GM21367 (cell line): Measurements from ENCODE around the gene HYAL1.
A peak's percentile ranks its signal among the peaks of the same experiment; 100 is the strongest.

ENCODE experiments used
- ATAC-seq: cut with Tn5 transposase; IDR thresholded peaks from one replicate; pipeline ENCODE4 v1.9.1; 2021; ENCODE audit not compliant: unreplicated experiment

HYAL1 gene

DNA sequence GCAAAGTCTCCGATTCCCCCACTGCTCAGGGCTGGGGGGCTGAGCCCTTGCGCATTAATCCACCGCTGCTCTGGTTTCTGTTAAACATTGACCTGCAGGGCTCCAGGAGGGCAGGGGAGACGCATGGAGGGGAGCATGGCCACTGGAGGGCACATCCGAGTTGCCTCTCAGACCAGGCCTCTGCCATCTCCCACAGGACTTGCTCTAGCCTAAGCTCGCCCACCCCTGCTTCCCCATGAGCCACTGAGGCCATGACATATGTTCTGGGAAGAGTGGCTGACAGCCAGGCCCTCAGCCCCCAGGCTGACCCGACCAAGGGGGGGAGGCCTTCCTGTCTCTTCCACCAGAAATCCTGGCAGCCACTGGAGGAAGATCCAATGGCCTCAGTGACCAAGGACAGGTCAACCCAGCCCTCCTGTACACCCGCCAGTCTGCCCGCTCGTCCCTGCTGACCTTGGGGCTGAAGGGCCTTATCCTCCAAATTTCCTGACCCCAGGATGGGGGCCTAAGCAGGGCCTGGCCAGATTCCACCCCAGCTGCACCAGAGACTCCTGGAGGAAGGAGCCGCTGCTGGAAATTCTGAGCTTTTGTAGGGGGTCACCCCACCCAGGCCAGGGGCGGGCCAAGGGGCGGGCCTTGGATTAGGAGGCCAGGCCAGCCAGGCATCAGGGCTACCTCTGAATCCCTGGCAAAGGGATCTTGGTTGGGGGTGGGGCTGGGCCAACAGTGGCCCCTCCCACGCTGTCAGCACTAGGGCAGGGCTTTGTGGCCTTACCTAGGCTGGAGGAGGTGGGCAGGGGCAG, at the start of gene HYAL1:
HYAL1 (minus strand) TSS at position 562 of the 803 bp plus-strand sequence. CDS start 618 bp downstream, outside the sequence.
- ATAC-seq = no peak

DNA sequence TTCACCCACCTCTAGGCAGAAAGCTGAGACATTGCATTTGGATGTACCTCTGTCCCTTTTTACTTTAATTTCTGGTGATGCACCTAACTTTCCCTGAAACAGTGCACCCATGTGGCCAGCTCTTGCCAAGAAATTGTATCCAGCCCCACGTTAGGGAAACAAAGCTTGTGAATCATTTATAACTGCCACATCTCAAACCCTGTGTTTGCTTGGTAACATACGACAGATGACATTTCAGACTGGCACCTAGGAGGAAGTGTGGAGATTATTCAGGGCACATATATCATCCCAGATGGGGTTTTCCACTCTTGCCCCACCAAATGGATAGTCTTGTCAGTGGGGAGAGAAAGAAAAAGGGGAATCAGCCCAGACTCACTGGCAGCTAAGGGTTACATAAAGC, 49.4 kb upstream of the HYAL1 start:
- ATAC-seq = no peak

DNA sequence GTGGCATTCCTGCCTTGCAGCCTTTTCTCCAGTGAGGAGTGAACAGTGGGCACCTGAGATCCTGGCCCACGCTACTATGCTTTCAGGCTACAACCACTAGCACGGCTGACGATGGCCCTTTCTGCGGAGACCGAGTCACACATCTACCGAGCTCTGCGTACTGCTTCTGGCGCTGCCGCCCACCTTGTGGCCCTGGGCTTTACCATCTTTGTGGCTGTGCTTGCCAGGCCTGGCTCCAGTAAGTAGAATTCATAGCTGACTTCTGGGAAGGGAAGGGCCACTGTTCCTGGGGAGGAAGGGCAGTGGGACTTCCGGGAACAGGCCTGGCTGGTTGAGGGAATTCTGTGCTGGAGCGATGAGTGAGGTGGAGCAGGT, 47.9 kb upstream of the HYAL1 start:
- no peak for ATAC-seq

- peak; percentile 57 for ATAC-seq
These were observed 47.4 kb upstream of the HYAL1 start, which contains the start of the genes CYB561D2 and NPRL2 for GRCh38 chr3:50350527-50351322. Gene CYB561D2 (plus strand): TSS chr3:50350862. CDS start chr3:50351434, 572 bp downstream. Gene NPRL2 (minus strand): TSS chr3:50350775. CDS start chr3:50350652, 123 bp downstream.

DNA sequence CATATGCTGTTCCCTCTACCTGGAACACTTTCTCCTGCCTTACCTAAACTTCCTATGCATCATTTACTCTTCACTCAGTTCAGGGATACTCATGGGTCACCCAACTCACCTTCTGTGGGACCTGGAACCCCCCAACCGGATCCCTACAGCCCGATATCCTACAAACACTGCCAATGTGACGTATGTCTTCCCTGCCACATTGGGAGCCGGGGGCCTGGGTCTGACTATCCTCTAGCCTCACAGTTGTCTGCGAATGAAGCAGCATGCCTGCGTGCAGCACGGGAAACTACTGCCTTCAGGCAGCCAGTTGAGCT, 46.8 kb upstream of the HYAL1 start:
- no peak for ATAC-seq

- ATAC-seq = no peak
These were observed 43.9 kb upstream of the HYAL1 start for GRCh38 chr3:50347187-50347813.

GRCh38 chr3:50345586-50346234, 42.3 kb upstream of the HYAL1 start, which contains the start of gene ZMYND10:
Gene ZMYND10 (minus strand): TSS chr3:50345732. CDS start chr3:50345579, 153 bp downstream.
- no peak for ATAC-seq

- ATAC-seq = no peak
These were observed 41.6 kb upstream of the HYAL1 start for GRCh38 chr3:50345008-50345407.

DNA sequence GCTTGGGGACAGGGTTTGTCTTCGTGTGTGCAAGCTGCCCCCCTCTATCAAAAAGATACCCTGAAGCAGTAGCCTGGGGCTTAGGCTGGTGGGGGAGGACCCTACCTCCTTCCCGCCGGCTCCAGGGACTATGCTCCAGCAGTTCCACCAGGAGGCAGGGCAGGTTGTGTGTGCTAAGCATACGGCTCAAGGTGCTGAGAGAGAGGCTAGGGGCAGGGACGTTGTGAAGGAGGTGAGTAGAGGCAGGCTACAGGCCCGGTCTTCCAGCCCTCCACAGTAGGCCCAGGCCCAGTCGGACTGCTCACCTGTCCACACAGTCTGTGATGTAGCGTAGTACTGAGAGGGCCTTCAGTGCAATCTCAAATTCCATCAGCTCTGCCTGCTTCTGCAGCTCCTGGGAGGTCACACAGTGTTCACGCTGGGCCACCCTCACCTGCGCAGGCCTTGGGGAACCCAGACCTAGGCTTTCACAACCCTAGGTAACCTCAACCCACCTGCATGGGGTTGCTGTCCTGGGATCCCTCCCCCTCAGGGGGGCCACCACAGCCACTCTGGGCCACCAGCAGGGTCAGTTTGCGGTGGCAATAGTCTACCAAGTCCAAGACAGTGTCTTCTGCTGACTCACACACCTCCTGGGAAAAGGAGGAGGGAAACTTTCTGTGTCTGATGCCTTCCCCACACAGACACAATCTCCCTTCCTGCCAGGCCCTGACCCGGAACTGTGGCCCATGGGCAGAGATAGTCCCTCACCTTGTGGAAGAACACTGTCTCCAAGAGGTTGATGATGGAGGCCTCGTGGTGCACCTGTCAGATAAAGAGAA, 39.6 kb upstream of the HYAL1 start:
- no peak for ATAC-seq

DNA sequence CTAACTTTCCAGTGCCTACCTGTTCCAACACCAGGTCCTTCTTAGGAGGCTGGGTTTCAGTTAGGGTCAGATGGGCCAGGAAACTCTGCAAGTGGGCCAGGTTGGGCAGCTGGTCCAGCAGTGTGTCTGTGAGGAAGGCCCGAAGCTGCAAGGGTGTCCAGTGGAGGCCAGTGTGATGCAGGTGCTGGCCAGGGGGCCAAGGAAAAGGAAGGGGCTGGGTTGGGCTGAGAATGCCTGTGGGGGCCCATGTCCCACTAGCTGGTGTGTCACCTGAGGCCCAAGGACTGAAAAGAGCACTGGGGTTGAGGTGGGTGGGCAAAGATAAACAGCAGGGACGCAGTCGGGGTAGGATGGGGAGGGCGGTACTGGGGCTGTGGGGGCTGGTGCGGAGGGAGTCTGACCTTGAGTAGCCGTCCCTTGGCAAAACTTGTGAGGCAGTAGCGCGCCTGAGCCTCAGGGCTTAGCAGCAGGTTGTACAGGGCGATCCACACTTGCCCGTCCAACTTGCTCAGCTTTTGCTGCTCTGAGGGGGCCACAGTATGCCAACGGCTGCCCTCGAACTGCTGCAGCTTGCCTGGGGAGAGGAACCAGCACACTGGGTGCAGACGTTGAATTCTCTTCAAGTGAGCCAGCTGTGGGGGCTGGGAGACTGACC, 38.7 kb upstream of the HYAL1 start:
- ATAC-seq = no peak

GRCh38 chr3:50341537-50341936, 38.2 kb upstream of the HYAL1 start:
- no peak for ATAC-seq

DNA sequence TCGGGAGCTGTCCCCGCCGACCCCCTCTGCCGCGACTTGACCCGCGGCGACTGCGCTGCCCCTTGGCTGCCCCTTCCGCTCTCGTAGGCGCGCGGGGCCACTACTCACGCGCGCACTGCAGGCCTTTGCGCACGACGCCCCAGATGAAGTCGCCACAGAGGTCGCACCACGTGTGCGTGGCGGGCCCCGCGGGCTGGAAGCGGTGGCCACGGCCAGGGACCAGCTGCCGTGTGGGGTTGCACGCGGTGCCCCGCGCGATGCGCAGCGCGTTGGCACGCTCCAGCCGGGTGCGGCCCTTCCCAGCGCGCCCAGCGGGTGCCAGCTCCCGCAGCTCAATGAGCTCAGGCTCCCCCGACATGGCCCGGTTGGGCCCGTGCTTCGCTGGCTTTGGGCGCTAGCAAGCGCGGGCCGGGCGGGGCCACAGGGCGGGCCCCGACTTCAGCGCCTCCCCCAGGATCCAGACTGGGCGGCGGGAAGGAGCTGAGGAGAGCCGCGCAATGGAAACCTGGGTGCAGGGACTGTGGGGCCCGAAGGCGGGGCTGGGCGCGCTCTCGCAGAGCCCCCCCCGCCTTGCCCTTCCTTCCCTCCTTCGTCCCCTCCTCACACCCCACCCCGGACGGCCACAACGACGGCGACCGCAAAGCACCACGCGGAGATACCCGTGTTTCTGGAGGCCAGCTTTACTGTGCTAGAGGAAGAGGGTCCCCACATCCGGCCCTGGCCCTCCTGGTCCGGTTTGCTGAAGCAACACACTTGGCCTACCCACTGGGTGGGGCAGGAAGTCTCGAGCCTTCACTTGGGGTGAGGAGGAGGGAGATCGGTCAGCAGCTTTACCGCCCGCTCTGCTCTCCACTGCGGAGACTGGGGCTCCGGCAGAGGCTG, 37.3 kb upstream of the HYAL1 start, which contains the start of gene RASSF1:
RASSF1 (minus strand) TSS at position 389 of the 882 bp plus-strand sequence; CDS start at position 358, 31 bp downstream.
- ATAC-seq = no peak

- no peak for ATAC-seq
These were observed 36.7 kb upstream of the HYAL1 start for GRCh38 chr3:50340147-50340447.

DNA sequence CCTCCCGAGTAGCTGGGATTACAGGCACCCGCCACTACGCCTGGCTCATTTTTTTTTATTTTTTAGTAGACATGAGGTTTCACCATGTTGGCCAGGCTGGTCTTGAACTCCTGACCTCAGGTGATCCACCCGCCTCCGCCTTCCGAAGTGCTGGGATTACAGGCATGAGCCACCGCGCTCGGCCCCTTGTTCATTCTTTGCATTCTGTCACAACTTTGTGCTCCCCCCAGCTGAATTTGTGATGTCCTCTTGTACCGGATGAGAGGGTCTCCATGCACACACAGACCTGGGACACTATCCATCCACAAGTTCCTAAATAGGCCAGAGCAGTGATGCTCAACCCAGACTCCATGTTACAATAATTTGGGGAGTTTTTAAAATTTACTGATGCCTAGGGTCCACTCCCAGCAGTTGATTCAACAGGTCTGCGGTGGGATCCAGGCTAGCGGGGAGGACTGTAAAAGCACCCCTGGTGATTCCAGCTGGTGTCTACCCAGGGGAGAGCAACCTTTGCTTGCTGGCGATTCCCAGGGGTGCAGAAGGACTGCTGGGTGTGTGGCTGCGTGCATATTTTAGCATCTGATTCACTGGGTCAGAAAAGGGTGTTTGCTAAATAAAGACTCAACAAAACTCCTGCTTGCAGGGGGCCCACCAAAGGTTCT, 36.2 kb upstream of the HYAL1 start:
- no peak for ATAC-seq

GRCh38 chr3:50338965-50339364, 35.6 kb upstream of the HYAL1 start:
- no peak for ATAC-seq

- ATAC-seq = peak; percentile 68
These were observed 33.9 kb upstream of the HYAL1 start for GRCh38 chr3:50337175-50337861.

DNA sequence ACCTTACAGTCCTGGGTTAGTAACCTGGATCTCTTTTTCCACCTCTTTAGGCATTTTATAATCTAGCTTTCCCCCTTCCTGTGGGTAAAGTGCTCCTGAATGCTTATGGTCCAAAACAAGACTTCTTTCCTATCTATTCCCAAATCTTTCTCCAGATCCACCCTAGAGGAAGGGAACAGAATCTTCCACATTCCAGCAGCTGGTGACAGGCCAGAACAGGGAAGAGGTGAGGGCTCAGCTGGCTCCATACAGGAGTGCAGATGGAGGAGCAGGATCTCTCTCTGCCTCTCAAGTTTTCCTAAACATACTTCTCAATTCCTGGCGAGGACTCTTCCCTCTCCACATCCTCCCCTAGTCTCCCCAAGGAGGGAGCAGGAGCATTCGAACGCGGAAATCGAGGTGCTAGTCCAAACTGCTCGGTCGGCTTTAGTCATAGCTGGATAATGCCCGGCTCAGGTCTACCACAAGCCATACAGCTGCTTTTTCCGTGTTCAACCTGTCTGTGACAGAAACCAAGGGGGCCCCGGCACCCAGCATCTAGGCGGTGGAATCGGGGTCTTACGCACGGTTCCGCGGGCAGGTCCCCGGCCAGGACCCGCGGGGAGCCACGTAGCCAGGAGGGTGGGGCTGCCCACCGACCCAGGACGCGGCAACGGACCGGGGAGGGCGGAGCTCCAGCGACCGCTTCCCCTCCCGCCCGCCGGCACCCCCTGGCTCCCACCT, 33.2 kb upstream of the HYAL1 start:
- peak; percentile 24 for ATAC-seq
